ENCODE data around the gene EPHA1.

- TF ChIP-seq FOXM1 (IDR thresholded peaks at IDR 0.05; ENCODE audit: borderline replicate concordance, low read depth) (no peak), EP300 (IDR thresholded peaks at IDR 0.05; ENCODE audit: borderline replicate concordance) (no peak), REST (IDR thresholded peaks at IDR 0.05; ENCODE audit: low read depth) (no peak), ZBTB7A (IDR thresholded peaks at IDR 0.05; ENCODE audit: low read depth) (no peak), USF1 (IDR thresholded peaks at IDR 0.05) (no peak), RAD21 (IDR thresholded peaks at IDR 0.05; ENCODE audit: low read depth) (no peak), YY1 (IDR thresholded peaks at IDR 0.05; ENCODE audit: low read depth) (no peak), NFIC (IDR thresholded peaks at IDR 0.05) (no peak), CEBPB (IDR thresholded peaks at IDR 0.05) (no peak), MAX (IDR thresholded peaks at IDR 0.05) (no peak), TAF1 (IDR thresholded peaks at IDR 0.05; ENCODE audit: low read depth) (no peak), EGR1 (IDR thresholded peaks at IDR 0.05) (no peak)
These were observed 24.5 kb downstream of the EPHA1 start for GRCh38 chr7:143384148-143384547.

All from Ishikawa (cell line).